HG03159 (cell line): Measurements from ENCODE around the gene CD58.
"Not testable (repeated sequence)": the region's sequence is repeated elsewhere in the genome, so short reads cannot be mapped to it uniquely, and the experiment has no call there.

ENCODE experiments used
- ATAC-seq: cut with Tn5 transposase; IDR thresholded peaks from one replicate; pipeline ENCODE4 v1.9.1; 2021; ENCODE audit warnings: mild to moderate bottlenecking, moderate library complexity; ENCODE audit not compliant: unreplicated experiment

CD58 gene

GRCh38 chr1:116593977-116594376 is 23.2 kb upstream of the CD58 start:
- not testable (repeated sequence) for ATAC-seq

- not testable (repeated sequence) for ATAC-seq
Measured at GRCh38 chr1:116593401-116593800, 22.6 kb upstream of the CD58 start.

- not testable (repeated sequence) for ATAC-seq
Measured at GRCh38 chr1:116591951-116592605, 21.3 kb upstream of the CD58 start.

GRCh38 chr1:116591006-116591950 is 20.5 kb upstream of the CD58 start:
- ATAC-seq, result not testable (repeated sequence)

- ATAC-seq, result not testable (repeated sequence)
Measured at GRCh38 chr1:116590359-116591005, 19.7 kb upstream of the CD58 start.

GRCh38 chr1:116589101-116589735 is 18.4 kb upstream of the CD58 start:
- not testable (repeated sequence) for ATAC-seq

- no peak for ATAC-seq
Measured at GRCh38 chr1:116587501-116588227, 16.8 kb upstream of the CD58 start.

- ATAC-seq, result no peak
Measured at GRCh38 chr1:116586741-116587143, 15.9 kb upstream of the CD58 start.

- ATAC-seq, result no peak
Measured at GRCh38 chr1:116585886-116586285, 15.1 kb upstream of the CD58 start.

- no peak for ATAC-seq
Measured at GRCh38 chr1:116581323-116581885, 10.6 kb upstream of the CD58 start.

GRCh38 chr1:116580446-116581322 is 9.9 kb upstream of the CD58 start:
- ATAC-seq, result no peak

- no peak for ATAC-seq
Measured at GRCh38 chr1:116579259-116579875, 8.5 kb upstream of the CD58 start.

GRCh38 chr1:116578581-116578980 is 7.8 kb upstream of the CD58 start:
- ATAC-seq, result no peak

GRCh38 chr1:116577759-116578314 is 7.0 kb upstream of the CD58 start:
- no peak for ATAC-seq

GRCh38 chr1:116574581-116575291 is 3.9 kb upstream of the CD58 start:
- ATAC-seq, result no peak

GRCh38 chr1:116573431-116574095 is 2.7 kb upstream of the CD58 start:
- no peak for ATAC-seq

- no peak for ATAC-seq
Measured at GRCh38 chr1:116572771-116573430, 2.1 kb upstream of the CD58 start.
